ENCODE measurements around the gene DOCK9. TPM values are rescaled to one million over a fixed set of nuclear protein-coding genes. Genes with fewer than 3 reads are reported as not detected.
"Not testable (repeated sequence)": the region's sequence is repeated elsewhere in the genome, so short reads cannot be mapped to it uniquely, and the experiment has no call there.

The DOCK9 gene
- polyA plus RNA-seq, 1 of the 3 experiments (the other 2 are of a cell fraction) = 16.6 TPM

DNA sequence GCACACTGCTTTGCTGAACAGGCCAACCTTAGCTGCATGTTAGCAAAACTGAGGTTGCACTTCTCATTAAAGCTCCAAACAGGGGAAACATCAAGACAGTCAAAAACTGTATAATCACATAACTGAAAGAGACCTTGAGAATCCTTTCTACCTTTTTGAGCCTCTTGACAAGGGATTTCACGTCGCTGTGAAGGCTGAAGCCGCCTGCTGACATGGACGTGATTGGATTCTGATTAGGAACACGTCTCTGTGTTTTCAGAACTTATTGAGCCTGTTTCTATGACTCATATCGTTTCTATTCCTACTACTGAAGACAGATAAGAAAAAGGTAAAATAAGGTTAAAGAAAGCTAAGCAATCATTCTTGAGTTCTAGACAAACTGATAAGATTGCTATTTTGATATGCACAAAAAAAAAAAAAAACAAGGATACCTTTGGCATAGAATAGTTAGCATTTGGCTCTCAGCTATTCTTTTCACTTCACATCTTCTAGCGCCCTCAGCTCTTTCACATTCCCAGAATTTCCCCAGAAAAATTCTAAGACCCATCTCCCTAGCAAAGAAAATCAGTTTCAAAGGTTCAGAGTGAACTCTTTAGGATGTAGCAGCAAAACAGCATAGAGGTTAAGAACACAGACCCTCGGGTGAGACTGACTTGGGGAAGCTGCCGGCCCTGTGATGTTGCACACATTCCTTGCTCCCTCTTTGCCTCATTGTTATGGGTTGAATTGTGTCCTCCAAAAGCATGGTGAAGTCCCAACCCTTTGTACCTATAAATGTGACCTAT lies 81.6 kb downstream of the DOCK9 start:
- ChIA-PET POLR2A (no interaction called here), CTCF (interaction anchor here (1.1 kb wide), 1 partner anchor 10 kb away, joined by 3 read pairs; no protein-coding TSS in a partner anchor)
- no peak overlapping the region for H3K9ac ChIP-seq
- no peak overlapping the region for H2AFZ ChIP-seq (ENCODE audit: low read depth)
- no peaks in the 10 kb centered on the region for H3K27me3 ChIP-seq (ENCODE audit: insufficient read depth)
- TF ChIP-seq, protein P1, sequence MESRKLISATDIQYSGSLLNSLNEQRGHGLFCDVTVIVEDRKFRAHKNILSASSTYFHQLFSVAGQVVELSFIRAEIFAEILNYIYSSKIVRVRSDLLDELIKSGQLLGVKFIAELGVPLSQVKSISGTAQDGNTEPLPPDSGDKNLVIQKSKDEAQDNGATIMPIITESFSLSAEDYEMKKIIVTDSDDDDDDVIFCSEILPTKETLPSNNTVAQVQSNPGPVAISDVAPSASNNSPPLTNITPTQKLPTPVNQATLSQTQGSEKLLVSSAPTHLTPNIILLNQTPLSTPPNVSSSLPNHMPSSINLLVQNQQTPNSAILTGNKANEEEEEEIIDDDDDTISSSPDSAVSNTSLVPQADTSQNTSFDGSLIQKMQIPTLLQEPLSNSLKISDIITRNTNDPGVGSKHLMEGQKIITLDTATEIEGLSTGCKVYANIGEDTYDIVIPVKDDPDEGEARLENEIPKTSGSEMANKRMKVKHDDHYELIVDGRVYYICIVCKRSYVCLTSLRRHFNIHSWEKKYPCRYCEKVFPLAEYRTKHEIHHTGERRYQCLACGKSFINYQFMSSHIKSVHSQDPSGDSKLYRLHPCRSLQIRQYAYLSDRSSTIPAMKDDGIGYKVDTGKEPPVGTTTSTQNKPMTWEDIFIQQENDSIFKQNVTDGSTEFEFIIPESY (IDR thresholded peaks at IDR 0.05; ENCODE audit: borderline replicate concordance, low read depth) = no peak
- no peak for TF ChIP-seq EZH2phosphoT487 (IDR thresholded peaks at IDR 0.05; ENCODE audit: borderline replicate concordance, low read depth)
- no peak for TF ChIP-seq CHD2 (IDR thresholded peaks at IDR 0.05; ENCODE audit: low read length, partially characterized antibody)
- TF ChIP-seq EP300 (IDR thresholded peaks at IDR 0.05; ENCODE audit: borderline replicate concordance in 1 of 2, low read depth in 1 of 2, low read length in 1 of 2) = no peak
- no peak for TF ChIP-seq RXRA (IDR thresholded peaks at IDR 0.05; ENCODE audit: borderline replicate concordance, low read depth)
- no peak for TF ChIP-seq SMC3 (IDR thresholded peaks at IDR 0.05; ENCODE audit: low read depth, low read length)
- TF ChIP-seq RFX5 (IDR thresholded peaks at IDR 0.05; ENCODE audit: low read length) = no peak
- TF ChIP-seq NFIC (IDR thresholded peaks at IDR 0.05; ENCODE audit: borderline replicate concordance) = no peak
- TF ChIP-seq SIN3A (IDR thresholded peaks at IDR 0.05; ENCODE audit: borderline replicate concordance, low read depth, low read length) = no peak
- no peak for TF ChIP-seq TCF12 (IDR thresholded peaks at IDR 0.05)
- no peak for TF ChIP-seq MXI1 (IDR thresholded peaks at IDR 0.05; ENCODE audit: low read depth, low read length)
- TF ChIP-seq RCOR1 (IDR thresholded peaks at IDR 0.05; ENCODE audit: low read length) = no peak
- TF ChIP-seq, protein P2, sequence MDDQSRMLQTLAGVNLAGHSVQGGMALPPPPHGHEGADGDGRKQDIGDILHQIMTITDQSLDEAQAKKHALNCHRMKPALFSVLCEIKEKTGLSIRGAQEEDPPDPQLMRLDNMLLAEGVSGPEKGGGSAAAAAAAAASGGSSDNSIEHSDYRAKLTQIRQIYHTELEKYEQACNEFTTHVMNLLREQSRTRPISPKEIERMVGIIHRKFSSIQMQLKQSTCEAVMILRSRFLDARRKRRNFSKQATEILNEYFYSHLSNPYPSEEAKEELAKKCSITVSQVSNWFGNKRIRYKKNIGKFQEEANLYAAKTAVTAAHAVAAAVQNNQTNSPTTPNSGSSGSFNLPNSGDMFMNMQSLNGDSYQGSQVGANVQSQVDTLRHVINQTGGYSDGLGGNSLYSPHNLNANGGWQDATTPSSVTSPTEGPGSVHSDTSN (IDR thresholded peaks at IDR 0.05) = no peak
- TF ChIP-seq FOSL2 (IDR thresholded peaks at IDR 0.05; ENCODE audit: borderline replicate concordance, low read depth) = no peak
- TF ChIP-seq MAX (IDR thresholded peaks at IDR 0.05; ENCODE audit: low read depth) = no peak
- TF ChIP-seq NRF1 (IDR thresholded peaks at IDR 0.05; ENCODE audit: low read depth, low read length) = no peak
- TF ChIP-seq TAF1 (IDR thresholded peaks at IDR 0.05; ENCODE audit: borderline replicate concordance, low read depth, low read length) = no peak
- TF ChIP-seq FOXJ3 (CRISPR knock-in tag; IDR thresholded peaks at IDR 0.05) = no peak
- H3K36me3 ChIP-seq (replicated peaks in 1 of 2; ENCODE audit: control insufficient read depth in 1 of 2, insufficient read depth in 2 of 2, low read length in 1 of 2) = peaks cover 0 to 8% of the 10 kb centered on the region in 2 experiments
- no peaks in the 10 kb centered on the region for H3F3A ChIP-seq (replicated peaks; ENCODE audit: insufficient read depth)
- no peaks in the 10 kb centered on the region for H3K79me2 ChIP-seq (ENCODE audit: insufficient read depth)
- no peaks in the 10 kb centered on the region for H3K9me3 ChIP-seq
- no peaks in the 10 kb centered on the region for H3K9me2 ChIP-seq
- H3K4me2 ChIP-seq = no peak overlapping the region
- no peak for DNase-seq
- WGBS (ENCODE audit: low lambda C conversion rate) = 91% methylated on average over 9 of the region's 9 CpGs
- H3K4me3 ChIP-seq (ENCODE audit: low read depth in 2 of 2, low read length in 1 of 2) = no peak overlapping the region
- H4K20me1 ChIP-seq (ENCODE audit: insufficient read depth) = no peaks in the 10 kb centered on the region
- no peaks in the 10 kb centered on the region; a peak in 1 of 4 replicates for H3K4me1 ChIP-seq (ENCODE audit: control insufficient read depth in 1 of 2, insufficient read depth in 2 of 2, low read depth in 1 of 2, low read length in 1 of 2)
- H3K27ac ChIP-seq (ENCODE audit: low read depth in 2 of 2, low read length in 1 of 2) = no peak overlapping the region

GRCh38 chr13:98894814-98895213 lies 83.0 kb downstream of the DOCK9 start:
- H3K27ac ChIP-seq (ENCODE audit: low read depth in 2 of 2, low read length in 1 of 2); DNase-seq; H3K9ac ChIP-seq; H3K4me1 ChIP-seq (ENCODE audit: control insufficient read depth in 1 of 2, insufficient read depth in 2 of 2, low read depth in 1 of 2, low read length in 1 of 2); H4K20me1 ChIP-seq (ENCODE audit: insufficient read depth); H3K4me2 ChIP-seq; H3K4me3 ChIP-seq (ENCODE audit: low read depth in 2 of 2, low read length in 1 of 2); H3K9me3 ChIP-seq; H2AFZ ChIP-seq (ENCODE audit: low read depth); H3K27me3 ChIP-seq (ENCODE audit: insufficient read depth); H3K79me2 ChIP-seq (ENCODE audit: insufficient read depth); H3K36me3 ChIP-seq (replicated peaks in 1 of 2; ENCODE audit: control insufficient read depth in 1 of 2, insufficient read depth in 2 of 2, low read length in 1 of 2); H3K9me2 ChIP-seq; H3F3A ChIP-seq (replicated peaks; ENCODE audit: insufficient read depth): not testable (repeated sequence)
- WGBS (ENCODE audit: low lambda C conversion rate) = 92% methylated on average over 8 of the region's 8 CpGs
- ChIA-PET POLR2A (interaction anchor here (0.6 kb wide), 1 partner anchor 23 kb away, joined by 3 read pairs; no protein-coding TSS in a partner anchor), CTCF (interaction anchor here (1.2 kb wide), 1 partner anchor 51 kb away, joined by 3 read pairs; no protein-coding TSS in a partner anchor)

All from SK-N-SH (cell line).